ENCODE data around the gene INTS3.

INTS3 gene

GRCh38 chr1:153746174-153746573, 18.3 kb downstream of the INTS3 start:
- no peak for TF ChIP-seq CTCF (IDR thresholded peaks at IDR 0.05; ENCODE audit: low read depth, low read length)
- no peak overlapping the region for H3K4me3 ChIP-seq (ENCODE audit: low read depth, low read length)
- no peak for DNase-seq (ENCODE audit: low read depth, low spot score)
- in situ Hi-C loops (cut with HindIII; ENCODE audit: low sequenced_read_pairs), result no loop called here

- DNase-seq (ENCODE audit: low read depth, low spot score), result no peak
- H3K4me3 ChIP-seq (ENCODE audit: low read depth, low read length), result no peak overlapping the region
- no peak for TF ChIP-seq CTCF (IDR thresholded peaks at IDR 0.05; ENCODE audit: low read depth, low read length)
- in situ Hi-C loops (cut with HindIII; ENCODE audit: low sequenced_read_pairs), result no loop called here
These were observed 21.1 kb downstream of the INTS3 start for GRCh38 chr1:153748903-153749302.

- in situ Hi-C loops (cut with HindIII; ENCODE audit: low sequenced_read_pairs), result no loop called here
- no peak overlapping the region for H3K4me3 ChIP-seq (ENCODE audit: low read depth, low read length)
- DNase-seq (ENCODE audit: low read depth, low spot score), result peak; percentile 76
- TF ChIP-seq CTCF (IDR thresholded peaks at IDR 0.05; ENCODE audit: low read depth, low read length), result peak; percentile 97
These were observed 21.7 kb downstream of the INTS3 start for GRCh38 chr1:153749408-153750005.

- in situ Hi-C loops (cut with HindIII; ENCODE audit: low sequenced_read_pairs), result no loop called here
- no peak for DNase-seq (ENCODE audit: low read depth, low spot score)
- TF ChIP-seq CTCF (IDR thresholded peaks at IDR 0.05; ENCODE audit: low read depth, low read length), result no peak
- H3K4me3 ChIP-seq (ENCODE audit: low read depth, low read length), result no peak overlapping the region
These were observed 22.5 kb downstream of the INTS3 start for GRCh38 chr1:153750026-153750995.

- TF ChIP-seq CTCF (IDR thresholded peaks at IDR 0.05; ENCODE audit: low read depth, low read length), result no peak
- no peak overlapping the region for H3K4me3 ChIP-seq (ENCODE audit: low read depth, low read length)
- in situ Hi-C loops (cut with HindIII; ENCODE audit: low sequenced_read_pairs), result no loop called here
- DNase-seq (ENCODE audit: low read depth, low spot score), result no peak
These were observed 24.2 kb downstream of the INTS3 start for GRCh38 chr1:153752072-153752471.

GRCh38 chr1:153752571-153753195, 24.8 kb downstream of the INTS3 start:
- peak; percentile 23 for DNase-seq (ENCODE audit: low read depth, low spot score)
- TF ChIP-seq CTCF (IDR thresholded peaks at IDR 0.05; ENCODE audit: low read depth, low read length), result no peak
- no peak overlapping the region for H3K4me3 ChIP-seq (ENCODE audit: low read depth, low read length)
- in situ Hi-C loops (cut with HindIII; ENCODE audit: low sequenced_read_pairs), result no loop called here

Data from astrocyte of the spinal cord (primary cell).